H1 (cell line): Measurements from ENCODE around the gene CFAP157. TPM values are rescaled to one million over a fixed set of nuclear protein-coding genes. Genes with fewer than 3 reads are reported as not detected.

Experiments
- CTCF ChIA-PET: fragments of 300-600 bp; sonication (Branson Sonifier 250); formaldehyde crosslinking; loops from one replicate; lab custom pipeline; 2021; ENCODE audit not compliant: partially characterized antibody; lab: Charles Lee
- POLR2A ChIA-PET: fragments of 300-600 bp; sonication (Branson Sonifier 250); formaldehyde crosslinking; loops from one replicate; lab custom pipeline; 2021; ENCODE audit warnings: inconsistent platforms; ENCODE audit not compliant: partially characterized antibody; lab: Charles Lee
- DNase-seq, 2 experiments: peaks; one replicate each; pipeline versions ENCODE4 v3.0.0 to v3.0.0-alpha.2; 2010 to 2022; ENCODE audit warnings: low spot score in 2 of 2, low read depth in 1 of 2, mixed read lengths in 1 of 2
- FAIRE-seq: peaks from 2 replicates; lab custom pipeline; 2011; peaks lifted over from hg19 to GRCh38; lab: Jason Lieb, UNC
- H2AFZ ChIP-seq: 2 replicates; pipeline ENCODE4 v1.8.1; 2012; ENCODE audit warnings: low read length, inconsistent platforms
- H2AK5ac ChIP-seq: 2 replicates; pipeline ENCODE4 v1.6.1; 2013; ENCODE audit warnings: low read depth, low read length
- H2BK120ac ChIP-seq: replicated peaks from 2 replicates; pipeline ENCODE3; 2013; ENCODE audit warnings: low read depth, low read length, inconsistent platforms
- H2BK12ac ChIP-seq: 2 replicates; pipeline ENCODE4 v1.6.1; 2013; ENCODE audit warnings: low read depth, low read length
- H2BK15ac ChIP-seq: 2 replicates; pipeline ENCODE4 v1.6.1; 2013; ENCODE audit warnings: low read length
- H2BK20ac ChIP-seq: 2 replicates; pipeline ENCODE4 v1.6.1; 2013; ENCODE audit warnings: low read length
- H2BK5ac ChIP-seq: 2 replicates; pipeline ENCODE4 v1.6.1; 2013; ENCODE audit warnings: low read depth, low read length
- H3K14ac ChIP-seq: 2 replicates; pipeline ENCODE4 v1.6.1; 2013; ENCODE audit warnings: inconsistent platforms; ENCODE audit not compliant: insufficient read length
- H3K18ac ChIP-seq: 2 replicates; pipeline ENCODE4 v1.6.1; 2013; ENCODE audit warnings: low read length; ENCODE audit errors: extremely low read depth
- H3K23ac ChIP-seq: 2 replicates; pipeline ENCODE4 v1.6.1; 2013; ENCODE audit warnings: inconsistent platforms; ENCODE audit not compliant: insufficient read length
- H3K23me2 ChIP-seq: 2 replicates; pipeline ENCODE4 v1.6.1; 2013; ENCODE audit warnings: low read depth, low read length
- H3K27ac ChIP-seq: 2 replicates; pipeline ENCODE4 v1.6.1; 2011; ENCODE audit warnings: low read depth, low read length, inconsistent platforms
- H3K27me3 ChIP-seq, 4 experiments: replicated peaks in 1 of 4; 1 replicate in 1 of 4; 2 replicates in 3 of 4; pipeline versions ENCODE4 v1.6.1 to v1.8.1; 2011 to 2013; ENCODE audit warnings: low read length in 3 of 4, mild to moderate bottlenecking in 3 of 4, inconsistent platforms in 2 of 4, mixed read lengths in 2 of 4, moderate library complexity in 1 of 4; ENCODE audit not compliant: control insufficient read depth in 3 of 4, insufficient read depth in 3 of 4; ENCODE audit errors: extremely low read depth in 1 of 4
- H3K36me3 ChIP-seq, 4 experiments: 2 replicates each; pipeline versions ENCODE4 v1.6.1 to v1.8.1; 2011 to 2013; ENCODE audit warnings: mild to moderate bottlenecking in 4 of 4, low read length in 3 of 4, moderate library complexity in 2 of 4, control low read depth in 1 of 4, inconsistent platforms in 1 of 4; ENCODE audit not compliant: insufficient read depth in 4 of 4, control insufficient read depth in 2 of 4
- H3K4ac ChIP-seq: replicated peaks from 2 replicates; pipeline ENCODE3; 2013; ENCODE audit warnings: low read length, low read depth, mixed read lengths, inconsistent platforms; ENCODE audit not compliant: insufficient read length
- H3K4me1 ChIP-seq, 4 experiments: replicated peaks in 1 of 4; 1 replicate in 1 of 4; 2 replicates in 3 of 4; pipeline versions ENCODE4 v1.6.1 to v1.8.1; 2011 to 2013; ENCODE audit warnings: low read length in 3 of 4, inconsistent platforms in 2 of 4, mixed read lengths in 1 of 4; ENCODE audit not compliant: insufficient read depth in 4 of 4, control insufficient read depth in 3 of 4
- H3K4me2 ChIP-seq, 2 experiments: 2 replicates each; pipeline versions ENCODE4 v1.6.1 to v1.8.1; 2011 to 2013; ENCODE audit warnings: low read depth in 2 of 2, low read length in 2 of 2, control low read depth in 1 of 2, inconsistent platforms in 1 of 2, mild to moderate bottlenecking in 1 of 2; ENCODE audit not compliant: insufficient read depth in 1 of 2
- H3K4me3 ChIP-seq, 4 experiments: fragments of 200-600, 300-600 bp in 1 of 4; sonication (generic), shearing (Covaris generic), sonication (Bioruptor Twin) in 1 of 4; 2 replicates each; pipeline versions ENCODE4 v1.5.1 to v1.8.1; 2011 to 2016; ENCODE audit warnings: low read length in 4 of 4, low read depth in 3 of 4, control low read depth in 2 of 4, inconsistent platforms in 2 of 4, mild to moderate bottlenecking in 2 of 4, mixed read lengths in 1 of 4, moderate library complexity in 1 of 4; ENCODE audit not compliant: insufficient read depth in 2 of 4; ENCODE audit errors: extremely low read depth in 1 of 4
- H3K56ac ChIP-seq: replicated peaks from 2 replicates; pipeline ENCODE3; 2013; ENCODE audit warnings: low read depth, mild to moderate bottlenecking, mixed read lengths, low read length, inconsistent platforms; ENCODE audit not compliant: insufficient read length
- H3K79me1 ChIP-seq: 2 replicates; pipeline ENCODE4 v1.6.1; 2013; ENCODE audit warnings: low read depth, low read length, control low read depth
- H3K79me2 ChIP-seq, 2 experiments: 2 replicates each; pipeline versions ENCODE4 v1.6.1 to v1.8.1; 2012 to 2013; ENCODE audit warnings: low read length in 2 of 2, mild to moderate bottlenecking in 2 of 2, inconsistent platforms in 1 of 2; ENCODE audit not compliant: insufficient read depth in 2 of 2, control insufficient read depth in 1 of 2
- H3K9ac ChIP-seq, 4 experiments: replicated peaks in 1 of 4; 1 replicate in 1 of 4; 2 replicates in 3 of 4; pipeline versions ENCODE4 v1.6.1 to v1.8.1; 2011 to 2013; ENCODE audit warnings: low read depth in 3 of 4, low read length in 3 of 4, control low read depth in 2 of 4, mild to moderate bottlenecking in 2 of 4, moderate library complexity in 2 of 4, inconsistent platforms in 1 of 4; ENCODE audit errors: extremely low read depth in 1 of 4
- H3K9me3 ChIP-seq, 2 experiments: 2 replicates each; pipeline versions ENCODE4 v1.6.1 to v1.8.1; 2012 to 2013; ENCODE audit warnings: mild to moderate bottlenecking in 2 of 2, moderate library complexity in 2 of 2, control low read depth in 1 of 2, inconsistent platforms in 1 of 2, low read depth in 1 of 2, low read length in 1 of 2, mixed read lengths in 1 of 2; ENCODE audit not compliant: insufficient read depth in 2 of 2
- H4K20me1 ChIP-seq, 2 experiments: replicated peaks in 1 of 2; 2 replicates each; pipeline versions ENCODE3 to v1.8.1; 2011 to 2013; ENCODE audit warnings: inconsistent platforms in 2 of 2, low read length in 2 of 2, mild to moderate bottlenecking in 1 of 2; ENCODE audit not compliant: insufficient read depth in 2 of 2, control insufficient read depth in 1 of 2
- H4K5ac ChIP-seq: 2 replicates; pipeline ENCODE4 v1.6.1; 2013; ENCODE audit warnings: low read length, low read depth, mixed read lengths, inconsistent platforms; ENCODE audit not compliant: insufficient read length
- H4K8ac ChIP-seq: 2 replicates; pipeline ENCODE4 v1.8.0; 2013; ENCODE audit warnings: mild to moderate bottlenecking, moderate library complexity, low read length, inconsistent platforms; ENCODE audit not compliant: insufficient read depth; ENCODE audit errors: extremely low read depth
- H4K91ac ChIP-seq: replicated peaks from 2 replicates; pipeline ENCODE3; 2013; ENCODE audit warnings: low read length, mixed read lengths, inconsistent platforms; ENCODE audit not compliant: insufficient read length
- ASH2L ChIP-seq: fragments of 200-600, 300-600 bp; sonication (generic); IDR thresholded peaks from one replicate; pipeline ENCODE4 v1.7.1; 2017; ENCODE audit warnings: low read length
- HDAC2 ChIP-seq, 2 experiments: fragments of 300-600 bp in 1 of 2; sonication (generic) in 1 of 2; IDR thresholded peaks; 2 replicates each; pipeline ENCODE4 v1.6.1; 2011 to 2012; ENCODE audit warnings: low read depth in 2 of 2, low read length in 2 of 2, mild to moderate bottlenecking in 2 of 2, moderate library complexity in 2 of 2, borderline replicate concordance in 1 of 2, inconsistent platforms in 1 of 2
- NRF1 ChIP-seq: IDR thresholded peaks from 2 replicates; pipeline ENCODE4 v1.6.1; 2011; ENCODE audit warnings: mild to moderate bottlenecking, low read depth, low read length, improper control_type of control experiment
- PHF8 ChIP-seq: fragments of 200-600 bp; sonication (generic); conservative IDR thresholded peaks from 2 replicates; pipeline ENCODE4 v1.7.1; 2012; ENCODE audit warnings: low read depth, mild to moderate bottlenecking, inconsistent platforms, low read length, moderate library complexity
- POLR2A ChIP-seq, 2 experiments: IDR thresholded peaks; 1 replicate in 1 of 2; 2 replicates in 1 of 2; pipeline ENCODE4 v1.6.1; 2011; ENCODE audit warnings: low read depth in 2 of 2, low read length in 2 of 2, mild to moderate bottlenecking in 2 of 2; ENCODE audit errors: control extremely low read depth in 1 of 2
- RAD21 ChIP-seq, 2 experiments: IDR thresholded peaks in 1 of 2; conservative IDR thresholded peaks in 1 of 2; 2 replicates each; pipeline ENCODE4 v1.6.1; 2011; ENCODE audit warnings: low read depth in 2 of 2, low read length in 2 of 2, improper control_type of control experiment in 1 of 2, inconsistent platforms in 1 of 2, mild to moderate bottlenecking in 1 of 2, moderate library complexity in 1 of 2
- SAP30 ChIP-seq: fragments of 300-600 bp; sonication (generic); IDR thresholded peaks from 2 replicates; pipeline ENCODE4 v1.7.1; 2012; ENCODE audit warnings: low read length, moderate library complexity, mild to moderate bottlenecking, inconsistent platforms; ENCODE audit not compliant: insufficient read depth, insufficient replicate concordance
- SIX5 ChIP-seq: IDR thresholded peaks from 2 replicates; pipeline ENCODE4 v1.6.1; 2011; ENCODE audit warnings: mild to moderate bottlenecking, low read depth, low read length
- SP4 ChIP-seq: IDR thresholded peaks from 2 replicates; pipeline ENCODE4 v1.6.1; 2012; ENCODE audit warnings: low read length, inconsistent platforms
- WGBS, 2 experiments: shearing (Covaris generic) in 1 of 2; methylation state at CpG; one replicate each; pipeline versions ENCODE4 v1.1.6 to v1.1.7; 2013 to 2015; ENCODE audit warnings: low lambda C conversion rate in 2 of 2, mixed read lengths in 2 of 2, inconsistent platforms in 1 of 2, low coverage in 1 of 2, missing lambda C conversion rate in 1 of 2; ENCODE audit not compliant: insufficient replicate concordance in 2 of 2, insufficient coverage in 1 of 2, insufficient read length in 1 of 2; ENCODE audit errors: extremely low coverage in 1 of 2, missing lambda C conversion rate in 1 of 2; 5-methylcytosine and 5-hydroxymethylcytosine counted together
- polyA plus RNA-seq, 7 experiments: library from polyadenylated mRNA; depleted of rRNA in 3 of 7; stranded (reverse) in 5 of 7; unstranded in 2 of 7; fragments of >200 nt in 5 of 7; fragments of 200-250 nt in 2 of 7; gene quantifications; 1 replicate in 5 of 7; 2 replicates in 1 of 7; 4 replicates in 1 of 7; pipeline versions ENCODE4 v1.2.1 to v1.2.3, GENCODE V29; 2011 to 2013; ENCODE audit warnings: missing spikeins in 2 of 7, mixed read lengths in 2 of 7
- total RNA-seq: library from RNA; stranded (reverse); fragmentation: NEBNext Ultra II Directional; extraction: Animal tissue kit (Norgen Biotek cat#: 25700); gene quantifications from 2 replicates; pipeline ENCODE4 v1.2.1, GENCODE V29; 2021
- TF ChIP-seq, protein P1 (sequence below): IDR thresholded peaks from 2 replicates; pipeline ENCODE4 v1.6.1; 2012; ENCODE audit warnings: inconsistent platforms
- TF ChIP-seq, protein P2 (sequence below), 3 experiments: IDR thresholded peaks; 1 replicate in 2 of 3; 2 replicates in 1 of 3; pipeline versions ENCODE4 v1.5.1 to v1.6.1; 2011; ENCODE audit warnings: low read length in 3 of 3, mild to moderate bottlenecking in 3 of 3, inconsistent platforms in 2 of 3, low read depth in 1 of 3, moderate library complexity in 1 of 3; ENCODE audit not compliant: insufficient read depth in 1 of 3; ENCODE audit errors: control extremely low read depth in 1 of 3

Gene CFAP157
- total and polyA plus RNA-seq, 2 of the 8 experiments (the other 6 are each of a cell fraction or from before 2014, with no cell fraction given): not detected

DNA sequence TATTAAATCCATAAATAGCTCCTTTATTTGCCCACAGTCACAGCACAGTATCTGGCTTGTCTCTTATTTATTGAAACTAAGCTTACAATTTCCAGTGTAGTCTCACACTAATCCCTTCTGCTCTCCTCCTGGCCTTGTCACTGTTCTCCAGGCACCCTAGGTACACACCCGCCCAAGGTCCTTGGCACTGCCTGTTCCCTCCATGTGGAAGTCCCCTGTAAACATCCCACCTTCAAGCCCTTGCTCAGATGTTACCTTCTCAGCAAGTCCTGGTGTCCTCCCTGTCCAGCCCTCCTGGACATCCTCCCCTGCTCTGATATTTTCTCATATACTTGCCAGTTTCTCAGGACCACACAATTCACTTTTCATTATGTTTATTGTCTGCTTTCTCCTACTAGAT lies 44.2 kb upstream of the CFAP157 start:
- no peaks in the 10 kb centered on the region; the same call in 1 of the 2 replicates for H3K79me1 ChIP-seq
- ChIA-PET CTCF (no interaction called here), POLR2A (no interaction called here)
- H4K8ac ChIP-seq: no peak overlapping the region
- no peaks in the 10 kb centered on the region for H3K4me1 ChIP-seq
- no peak overlapping the region for H3K27ac ChIP-seq
- no peak overlapping the region for H2BK12ac ChIP-seq
- no peaks in the 10 kb centered on the region for H3K9me3 ChIP-seq
- no peak overlapping the region for H4K91ac ChIP-seq
- FAIRE-seq (no peak), DNase-seq (no peak)
- no peak overlapping the region for H2AK5ac ChIP-seq
- no peak overlapping the region for H3K4me3 ChIP-seq
- H3K4ac ChIP-seq: no peak overlapping the region
- H4K20me1 ChIP-seq: peaks cover 0 to 2% of the 10 kb centered on the region in 2 experiments
- no peaks in the 10 kb centered on the region for H3K79me2 ChIP-seq
- H3K9ac ChIP-seq: no peak overlapping the region
- H3K4me2 ChIP-seq: no peak overlapping the region
- H4K5ac ChIP-seq: no peak overlapping the region
- no peak overlapping the region for H3K23ac ChIP-seq
- H3K23me2 ChIP-seq: no peaks in the 10 kb centered on the region
- no peak overlapping the region for H3K56ac ChIP-seq
- 79% methylated on average over 1 of the region's 1 CpG; no CpG with 5 or more reads in 1 of the 2 experiments for WGBS, 2 experiments
- no peak overlapping the region for H3K14ac ChIP-seq
- no peak overlapping the region for H2BK20ac ChIP-seq
- no peaks in the 10 kb centered on the region for H3K27me3 ChIP-seq
- no peak overlapping the region for H2BK5ac ChIP-seq
- H3K36me3 ChIP-seq: peaks cover 0 to 15% (median 11%) of the 10 kb centered on the region in 4 experiments; a peak in 6 of 8 replicates
- H2BK120ac ChIP-seq: no peak overlapping the region
- H2AFZ ChIP-seq: no peak overlapping the region
- H3K18ac ChIP-seq: no peak overlapping the region
- no peak overlapping the region for H2BK15ac ChIP-seq
- TF ChIP-seq HDAC2 (IDR thresholded peaks at IDR 0.05; ENCODE audit: borderline replicate concordance in 1 of 2, low read depth in 2 of 2, low read length in 2 of 2) (no peak), POLR2A (IDR thresholded peaks at IDR 0.05; ENCODE audit: control extremely low read depth in 1 of 2, low read depth in 2 of 2, low read length in 2 of 2) (no peak), SP4 (no peak), RAD21 (IDR thresholded peaks at IDR 0.05 in 1 of 2, conservative IDR thresholded peaks at IDR 0.05 in 1 of 2; ENCODE audit: low read depth in 2 of 2, low read length in 2 of 2) (no peak), SIX5 (no peak), PHF8 (no peak), SAP30 (no peak), ASH2L (no peak), NRF1 (no peak)
- TF ChIP-seq, protein P1, sequence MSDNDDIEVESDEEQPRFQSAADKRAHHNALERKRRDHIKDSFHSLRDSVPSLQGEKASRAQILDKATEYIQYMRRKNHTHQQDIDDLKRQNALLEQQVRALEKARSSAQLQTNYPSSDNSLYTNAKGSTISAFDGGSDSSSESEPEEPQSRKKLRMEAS: no peak
- TF ChIP-seq, protein P2, sequence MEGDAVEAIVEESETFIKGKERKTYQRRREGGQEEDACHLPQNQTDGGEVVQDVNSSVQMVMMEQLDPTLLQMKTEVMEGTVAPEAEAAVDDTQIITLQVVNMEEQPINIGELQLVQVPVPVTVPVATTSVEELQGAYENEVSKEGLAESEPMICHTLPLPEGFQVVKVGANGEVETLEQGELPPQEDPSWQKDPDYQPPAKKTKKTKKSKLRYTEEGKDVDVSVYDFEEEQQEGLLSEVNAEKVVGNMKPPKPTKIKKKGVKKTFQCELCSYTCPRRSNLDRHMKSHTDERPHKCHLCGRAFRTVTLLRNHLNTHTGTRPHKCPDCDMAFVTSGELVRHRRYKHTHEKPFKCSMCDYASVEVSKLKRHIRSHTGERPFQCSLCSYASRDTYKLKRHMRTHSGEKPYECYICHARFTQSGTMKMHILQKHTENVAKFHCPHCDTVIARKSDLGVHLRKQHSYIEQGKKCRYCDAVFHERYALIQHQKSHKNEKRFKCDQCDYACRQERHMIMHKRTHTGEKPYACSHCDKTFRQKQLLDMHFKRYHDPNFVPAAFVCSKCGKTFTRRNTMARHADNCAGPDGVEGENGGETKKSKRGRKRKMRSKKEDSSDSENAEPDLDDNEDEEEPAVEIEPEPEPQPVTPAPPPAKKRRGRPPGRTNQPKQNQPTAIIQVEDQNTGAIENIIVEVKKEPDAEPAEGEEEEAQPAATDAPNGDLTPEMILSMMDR (IDR thresholded peaks at IDR 0.05; ENCODE audit: control extremely low read depth in 1 of 3, insufficient read depth in 1 of 3, low read depth in 1 of 3, low read length in 3 of 3): no peak
